22Rv1 (cell line): ENCODE measurements around the gene WRAP73.

ENCODE experiments used
- ZFX ChIP-seq: fragments of 450-650 bp; IDR thresholded peaks from 2 replicates; pipeline ENCODE4 v1.6.1; 2017; ENCODE audit warnings: antibody characterized with exemption, borderline replicate concordance
- TF ChIP-seq, protein P1 (sequence below): fragments of 450-650 bp; IDR thresholded peaks from 2 replicates; pipeline ENCODE4 v1.5.1; 2017; ENCODE audit warnings: mild to moderate bottlenecking

DNA sequence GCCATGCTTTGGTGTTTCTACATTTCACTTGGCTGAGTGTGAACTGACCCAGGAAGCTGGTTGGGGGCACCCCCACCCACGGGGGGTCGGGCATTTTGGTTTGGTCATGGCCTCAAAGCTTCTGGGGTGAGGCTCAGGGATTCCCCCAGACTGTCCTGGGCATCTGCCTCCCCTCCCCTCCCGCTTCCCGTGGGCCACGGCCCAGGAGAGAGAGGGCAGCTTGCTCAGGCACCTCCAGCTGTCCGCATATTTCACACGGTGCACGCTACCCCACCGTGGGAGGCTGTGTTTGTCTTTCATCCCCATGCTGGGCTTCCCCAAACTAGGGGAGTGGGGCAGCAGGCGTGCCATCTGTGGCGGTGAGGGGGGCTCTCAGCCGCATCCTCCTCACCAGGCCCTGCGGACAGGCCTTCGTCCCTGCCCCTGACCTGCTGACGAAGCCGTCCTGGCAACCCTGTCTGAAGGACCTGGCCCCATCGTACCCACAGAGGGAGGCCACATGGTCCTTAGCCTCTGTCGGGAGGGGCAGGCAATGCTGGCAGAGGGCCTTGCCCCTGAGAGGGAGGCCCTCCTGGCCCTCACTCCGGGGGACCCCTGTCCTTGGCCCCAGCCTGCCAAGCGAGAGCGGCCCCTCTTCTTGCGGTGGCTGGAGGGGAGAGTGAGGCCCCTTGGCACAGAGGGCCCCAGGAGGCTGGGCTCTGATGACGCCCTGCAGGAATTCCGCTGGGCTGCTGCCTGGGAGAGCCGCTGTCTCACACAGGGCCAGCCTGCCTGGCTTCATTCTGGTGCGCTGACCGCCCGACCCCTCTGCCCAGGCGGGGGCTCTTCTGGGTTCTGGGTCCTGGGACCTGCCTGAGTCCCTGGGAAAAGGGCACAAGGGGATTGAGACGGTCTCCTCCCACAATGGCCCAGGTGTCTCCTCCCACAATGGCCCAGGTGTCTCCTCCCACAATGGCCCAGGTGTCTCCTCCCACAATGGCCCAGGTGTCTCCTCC is 24.5 kb upstream of the WRAP73 start:
- no peak for TF ChIP-seq ZFX
- TF ChIP-seq, protein P1, sequence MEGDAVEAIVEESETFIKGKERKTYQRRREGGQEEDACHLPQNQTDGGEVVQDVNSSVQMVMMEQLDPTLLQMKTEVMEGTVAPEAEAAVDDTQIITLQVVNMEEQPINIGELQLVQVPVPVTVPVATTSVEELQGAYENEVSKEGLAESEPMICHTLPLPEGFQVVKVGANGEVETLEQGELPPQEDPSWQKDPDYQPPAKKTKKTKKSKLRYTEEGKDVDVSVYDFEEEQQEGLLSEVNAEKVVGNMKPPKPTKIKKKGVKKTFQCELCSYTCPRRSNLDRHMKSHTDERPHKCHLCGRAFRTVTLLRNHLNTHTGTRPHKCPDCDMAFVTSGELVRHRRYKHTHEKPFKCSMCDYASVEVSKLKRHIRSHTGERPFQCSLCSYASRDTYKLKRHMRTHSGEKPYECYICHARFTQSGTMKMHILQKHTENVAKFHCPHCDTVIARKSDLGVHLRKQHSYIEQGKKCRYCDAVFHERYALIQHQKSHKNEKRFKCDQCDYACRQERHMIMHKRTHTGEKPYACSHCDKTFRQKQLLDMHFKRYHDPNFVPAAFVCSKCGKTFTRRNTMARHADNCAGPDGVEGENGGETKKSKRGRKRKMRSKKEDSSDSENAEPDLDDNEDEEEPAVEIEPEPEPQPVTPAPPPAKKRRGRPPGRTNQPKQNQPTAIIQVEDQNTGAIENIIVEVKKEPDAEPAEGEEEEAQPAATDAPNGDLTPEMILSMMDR = no peak
